WTC11 (cell line): ENCODE measurements around the gene B4GALNT3.

Experiments used
- FOXP1 ChIP-seq: sonication (generic); formaldehyde crosslinking; IDR thresholded peaks from 2 replicates; pipeline ENCODE4 v1.8.0; 2022; ENCODE audit warnings: missing genetic modification reagents, mild to moderate bottlenecking, moderate library complexity, borderline replicate concordance
- TF ChIP-seq, protein P1 (sequence below): fragments of 250-450 bp; sonication (Bioruptor Pico); IDR thresholded peaks from 2 replicates; pipeline ENCODE4 v1.8.0; 2021; ENCODE audit warnings: mild to moderate bottlenecking
- TF ChIP-seq, protein P2 (sequence below): fragments of 250-450 bp; sonication (Bioruptor Pico); IDR thresholded peaks from 2 replicates; pipeline ENCODE4 v2.1.2; 2022; ENCODE audit warnings: mild to moderate bottlenecking, moderate library complexity
- TF ChIP-seq, protein P3 (sequence below): fragments of 200-600 bp; IDR thresholded peaks from 2 replicates; pipeline ENCODE4 v1.8.0; 2022; ENCODE audit warnings: antibody characterized with exemption

DNA sequence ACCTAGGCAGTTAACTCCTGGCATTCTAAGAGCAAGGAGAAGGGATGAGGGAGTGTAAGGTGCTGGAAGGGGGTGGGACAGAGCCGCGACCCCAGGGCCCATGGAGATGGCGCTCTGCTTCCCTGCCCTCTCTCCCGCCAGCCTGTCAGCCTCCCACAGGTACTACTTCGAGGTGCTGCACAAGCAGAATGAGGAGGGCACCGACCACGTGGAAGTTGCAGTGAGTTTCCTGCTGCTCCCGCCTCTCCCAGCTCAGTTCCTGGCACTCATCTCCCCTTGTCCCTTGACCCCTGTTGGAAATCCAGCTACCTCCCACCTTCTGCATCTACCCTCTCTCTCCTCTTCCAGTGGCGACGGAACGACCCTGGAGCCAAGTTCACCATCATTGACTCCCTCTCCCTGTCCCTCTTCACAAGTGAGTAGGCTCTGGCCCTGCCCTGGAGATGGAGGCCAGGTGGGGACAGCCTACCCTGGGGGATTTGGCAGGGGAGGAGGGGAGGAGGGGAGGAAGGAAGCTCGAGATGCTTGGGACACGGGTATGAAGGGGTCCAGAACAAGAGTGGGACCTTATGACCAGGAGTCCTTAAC lies 88.2 kb downstream of the B4GALNT3 start:
- TF ChIP-seq, protein P1, sequence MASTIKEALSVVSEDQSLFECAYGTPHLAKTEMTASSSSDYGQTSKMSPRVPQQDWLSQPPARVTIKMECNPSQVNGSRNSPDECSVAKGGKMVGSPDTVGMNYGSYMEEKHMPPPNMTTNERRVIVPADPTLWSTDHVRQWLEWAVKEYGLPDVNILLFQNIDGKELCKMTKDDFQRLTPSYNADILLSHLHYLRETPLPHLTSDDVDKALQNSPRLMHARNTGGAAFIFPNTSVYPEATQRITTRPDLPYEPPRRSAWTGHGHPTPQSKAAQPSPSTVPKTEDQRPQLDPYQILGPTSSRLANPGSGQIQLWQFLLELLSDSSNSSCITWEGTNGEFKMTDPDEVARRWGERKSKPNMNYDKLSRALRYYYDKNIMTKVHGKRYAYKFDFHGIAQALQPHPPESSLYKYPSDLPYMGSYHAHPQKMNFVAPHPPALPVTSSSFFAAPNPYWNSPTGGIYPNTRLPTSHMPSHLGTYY (CRISPR knock-in tag): no peak
- TF ChIP-seq, protein P2, sequence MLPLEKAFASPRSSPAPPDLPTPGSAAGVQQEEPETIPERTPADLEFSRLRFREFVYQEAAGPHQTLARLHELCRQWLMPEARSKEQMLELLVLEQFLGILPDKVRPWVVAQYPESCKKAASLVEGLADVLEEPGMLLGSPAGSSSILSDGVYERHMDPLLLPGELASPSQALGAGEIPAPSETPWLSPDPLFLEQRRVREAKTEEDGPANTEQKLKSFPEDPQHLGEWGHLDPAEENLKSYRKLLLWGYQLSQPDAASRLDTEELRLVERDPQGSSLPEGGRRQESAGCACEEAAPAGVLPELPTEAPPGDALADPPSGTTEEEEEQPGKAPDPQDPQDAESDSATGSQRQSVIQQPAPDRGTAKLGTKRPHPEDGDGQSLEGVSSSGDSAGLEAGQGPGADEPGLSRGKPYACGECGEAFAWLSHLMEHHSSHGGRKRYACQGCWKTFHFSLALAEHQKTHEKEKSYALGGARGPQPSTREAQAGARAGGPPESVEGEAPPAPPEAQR (CRISPR knock-in tag): no peak
- TF ChIP-seq, protein P3, sequence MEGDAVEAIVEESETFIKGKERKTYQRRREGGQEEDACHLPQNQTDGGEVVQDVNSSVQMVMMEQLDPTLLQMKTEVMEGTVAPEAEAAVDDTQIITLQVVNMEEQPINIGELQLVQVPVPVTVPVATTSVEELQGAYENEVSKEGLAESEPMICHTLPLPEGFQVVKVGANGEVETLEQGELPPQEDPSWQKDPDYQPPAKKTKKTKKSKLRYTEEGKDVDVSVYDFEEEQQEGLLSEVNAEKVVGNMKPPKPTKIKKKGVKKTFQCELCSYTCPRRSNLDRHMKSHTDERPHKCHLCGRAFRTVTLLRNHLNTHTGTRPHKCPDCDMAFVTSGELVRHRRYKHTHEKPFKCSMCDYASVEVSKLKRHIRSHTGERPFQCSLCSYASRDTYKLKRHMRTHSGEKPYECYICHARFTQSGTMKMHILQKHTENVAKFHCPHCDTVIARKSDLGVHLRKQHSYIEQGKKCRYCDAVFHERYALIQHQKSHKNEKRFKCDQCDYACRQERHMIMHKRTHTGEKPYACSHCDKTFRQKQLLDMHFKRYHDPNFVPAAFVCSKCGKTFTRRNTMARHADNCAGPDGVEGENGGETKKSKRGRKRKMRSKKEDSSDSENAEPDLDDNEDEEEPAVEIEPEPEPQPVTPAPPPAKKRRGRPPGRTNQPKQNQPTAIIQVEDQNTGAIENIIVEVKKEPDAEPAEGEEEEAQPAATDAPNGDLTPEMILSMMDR: no peak
- no peak for TF ChIP-seq FOXP1 (CRISPR knock-in tag)
